NCI-H128 (cell line): ENCODE measurements around the gene MBTD1.
"Not testable (repeated sequence)": the region's sequence is repeated elsewhere in the genome, so short reads cannot be mapped to it uniquely, and the experiment has no call there.

Experiments
- DNase-seq: peaks from one replicate; lab custom pipeline; 2025; ENCODE audit not compliant: unreplicated experiment; lab: John Stamatoyannopoulos, UW

MBTD1 gene

GRCh38 chr17:51191895-51192294 is 68.0 kb downstream of the MBTD1 start:
- DNase-seq, result no peak

- no peak for DNase-seq
These were observed 70.2 kb downstream of the MBTD1 start for GRCh38 chr17:51189628-51190027.

GRCh38 chr17:51189162-51189561 is 70.7 kb downstream of the MBTD1 start:
- no peak for DNase-seq

- no peak for DNase-seq
These were observed 71.5 kb downstream of the MBTD1 start for GRCh38 chr17:51188271-51188833.

- no peak for DNase-seq
These were observed 74.0 kb downstream of the MBTD1 start for GRCh38 chr17:51185763-51186332.

GRCh38 chr17:51184124-51184523 is 75.7 kb downstream of the MBTD1 start:
- DNase-seq, result no peak

- no peak for DNase-seq
These were observed 79.4 kb downstream of the MBTD1 start for GRCh38 chr17:51180486-51180885.

- not testable (repeated sequence) for DNase-seq
These were observed 87.8 kb downstream of the MBTD1 start for GRCh38 chr17:51172030-51172429.

GRCh38 chr17:51170736-51171135 is 89.1 kb downstream of the MBTD1 start:
- DNase-seq, result no peak

GRCh38 chr17:51169340-51169739 is 90.5 kb downstream of the MBTD1 start:
- no peak for DNase-seq

GRCh38 chr17:51166987-51167931 is 92.6 kb downstream of the MBTD1 start:
- DNase-seq, result no peak

GRCh38 chr17:51166198-51166986 is 93.5 kb downstream of the MBTD1 start, which contains the start of gene NME2:
Gene NME2 (plus strand): TSS chr17:51166411. CDS start chr17:51166831, 420 bp downstream.
- DNase-seq, result no peak

GRCh38 chr17:51165680-51166197 is 94.1 kb downstream of the MBTD1 start:
- DNase-seq, result no peak

- DNase-seq, result no peak
These were observed 94.8 kb downstream of the MBTD1 start for GRCh38 chr17:51164911-51165679.

GRCh38 chr17:51161541-51161940 is 98.3 kb downstream of the MBTD1 start:
- DNase-seq, result no peak

GRCh38 chr17:51159604-51160003 is 100.2 kb downstream of the MBTD1 start:
- DNase-seq, result no peak

GRCh38 chr17:51155416-51155815 is 104.4 kb downstream of the MBTD1 start:
- DNase-seq, result no peak

- DNase-seq, result no peak
These were observed 105.7 kb downstream of the MBTD1 start for GRCh38 chr17:51154176-51154575.

- peak; percentile 93 for DNase-seq
These were observed 106.4 kb downstream of the MBTD1 start, which contains the start of gene NME1 for GRCh38 chr17:51153210-51154072. Gene NME1 (plus strand): TSS chr17:51153559. CDS start chr17:51155655, 2,096 bp downstream.
